Umbilical cord (tissue), 2 donors: Measurements from ENCODE around the gene ZSCAN22. TPM values are rescaled to one million over a fixed set of nuclear protein-coding genes. Genes with fewer than 3 reads are reported as not detected.
"Not testable (repeated sequence)": the region's sequence is repeated elsewhere in the genome, so short reads cannot be mapped to it uniquely, and the experiment has no call there.

Experiments used
- DNase-seq: peaks from one replicate; pipeline ENCODE4 v3.0.0-alpha.2; 2015; ENCODE audit warnings: low spot score
- total RNA-seq: library from RNA; depleted of rRNA; stranded (reverse); fragments of >200 nt; gene quantifications from one replicate; pipeline ENCODE4 v1.2.3, GENCODE V29; 2014; ENCODE audit warnings: low replicate concordance; ENCODE audit not compliant: insufficient read depth

Gene ZSCAN22
- 2.9 TPM for total RNA-seq

DNA sequence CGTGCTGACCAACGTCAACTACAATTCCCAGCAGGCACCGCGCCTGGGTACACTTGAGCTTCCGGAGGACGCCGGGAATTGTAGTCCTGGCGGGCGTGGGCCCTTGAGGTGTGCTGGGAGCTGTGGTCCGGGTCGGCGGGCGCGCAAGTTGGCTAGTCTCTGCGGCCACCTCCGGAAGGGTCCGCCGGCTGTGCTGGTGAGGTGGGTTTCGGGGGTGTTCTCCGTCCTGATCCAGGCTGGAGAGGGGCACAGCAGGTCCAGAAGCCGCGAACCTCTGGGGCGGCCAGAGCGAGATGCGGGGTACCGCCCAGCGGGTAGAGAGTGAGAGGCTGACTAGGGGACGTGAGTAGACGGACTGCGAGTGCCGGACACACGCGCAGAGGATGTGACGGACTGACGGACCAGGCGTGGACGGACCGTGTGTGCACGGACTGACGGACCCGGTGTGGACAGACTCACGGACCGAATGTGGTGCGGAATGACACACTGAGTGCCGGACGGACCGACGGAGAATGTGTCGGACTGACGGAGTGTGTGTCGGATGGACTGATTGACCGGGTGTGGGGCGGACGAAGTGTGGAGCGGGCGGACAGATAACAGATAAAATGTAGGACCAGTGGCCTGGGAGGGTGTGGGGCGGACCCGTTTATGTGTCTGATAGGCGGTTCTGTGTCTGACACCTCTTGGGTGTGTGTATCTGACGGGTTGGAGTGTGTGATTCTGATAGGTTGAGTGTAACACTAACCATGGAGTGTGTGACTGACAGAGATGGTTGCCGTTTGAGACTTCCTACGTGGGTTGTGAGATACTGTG is at the start of gene ZSCAN22:
ZSCAN22 (plus strand) TSS at position 81 of the 813 bp plus-strand sequence. CDS start 7,809 bp downstream, outside the sequence.
- DNase-seq = peak; percentile 98

DNA sequence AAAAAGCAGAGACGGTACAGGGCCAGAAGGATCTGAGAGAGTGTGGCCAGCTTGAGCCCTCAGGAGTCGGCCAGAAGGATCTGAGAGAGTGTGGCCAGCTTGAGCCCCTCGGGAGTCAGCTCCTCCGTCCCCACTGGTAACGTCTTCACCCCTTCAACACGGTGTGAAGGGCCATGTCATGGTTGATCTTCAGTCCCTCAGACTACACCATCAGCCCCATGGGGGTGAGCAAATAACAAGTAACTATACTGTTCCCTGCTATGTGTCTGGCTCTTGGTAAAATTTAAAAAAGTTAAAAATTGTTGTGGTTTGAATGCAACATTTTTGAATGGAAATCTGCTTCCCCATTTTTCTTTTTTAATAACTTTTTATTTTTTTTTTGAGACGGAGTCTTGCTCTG is 49.6 kb upstream of the ZSCAN22 start:
- DNase-seq = no peak

- DNase-seq = no peak
These were observed 48.9 kb upstream of the ZSCAN22 start for GRCh38 chr19:58277748-58278540.

DNA sequence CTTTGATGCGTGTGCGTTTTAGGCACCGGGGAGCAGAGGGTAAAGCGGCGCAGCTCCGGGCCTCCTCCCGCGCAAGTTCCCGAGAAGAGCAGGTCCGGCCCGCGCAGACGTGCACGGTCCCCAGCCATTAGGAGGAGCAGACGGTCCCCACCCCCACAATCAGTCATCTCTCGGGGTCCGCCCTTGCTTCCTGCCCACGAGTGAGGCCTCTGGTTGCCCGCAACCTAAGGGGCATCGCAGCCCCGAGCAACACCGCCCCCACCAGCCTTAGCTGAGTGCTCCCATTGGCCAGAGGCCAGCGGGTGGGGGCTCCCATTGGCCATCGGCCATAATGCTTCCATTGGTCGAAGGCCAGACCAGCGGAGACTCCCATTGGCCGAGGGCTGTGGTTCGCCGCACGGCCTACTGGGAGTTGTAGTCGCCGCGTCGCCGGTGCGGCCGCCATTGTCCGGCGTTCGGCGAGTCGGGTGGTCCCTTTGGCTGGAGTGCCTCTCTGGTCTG is 48.2 kb upstream of the ZSCAN22 start, which contains the start of gene ZNF8:
ZNF8 (plus strand) TSS at position 415 of the 501 bp plus-strand sequence. CDS start 127 bp downstream, outside the sequence.
- peak; percentile 99 for DNase-seq

GRCh38 chr19:58279042-58279924 is 47.5 kb upstream of the ZSCAN22 start:
- peak; percentile 81 for DNase-seq

GRCh38 chr19:58279925-58280316 is 46.9 kb upstream of the ZSCAN22 start:
- no peak for DNase-seq

GRCh38 chr19:58284199-58284598 is 42.6 kb upstream of the ZSCAN22 start:
- no peak for DNase-seq

DNA sequence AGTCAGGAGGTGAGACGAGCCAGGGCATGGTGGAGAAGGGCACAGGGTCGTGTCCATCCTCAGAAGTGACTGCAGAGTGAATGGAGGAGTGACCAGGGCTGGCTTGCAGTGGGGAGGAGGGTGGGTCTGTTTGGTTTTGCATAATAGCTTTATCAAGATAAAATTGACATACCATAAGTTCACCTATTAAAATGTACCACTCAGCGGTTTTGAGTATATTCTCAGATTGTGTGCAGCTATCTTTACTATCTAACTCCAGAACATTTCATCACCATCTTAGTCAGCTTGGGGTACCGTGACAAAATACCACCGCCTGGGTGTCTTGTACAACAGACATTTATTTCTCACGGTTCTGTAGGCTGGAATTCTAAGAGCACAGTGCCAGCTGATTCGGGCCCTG is 34.9 kb upstream of the ZSCAN22 start:
- DNase-seq = no peak

DNA sequence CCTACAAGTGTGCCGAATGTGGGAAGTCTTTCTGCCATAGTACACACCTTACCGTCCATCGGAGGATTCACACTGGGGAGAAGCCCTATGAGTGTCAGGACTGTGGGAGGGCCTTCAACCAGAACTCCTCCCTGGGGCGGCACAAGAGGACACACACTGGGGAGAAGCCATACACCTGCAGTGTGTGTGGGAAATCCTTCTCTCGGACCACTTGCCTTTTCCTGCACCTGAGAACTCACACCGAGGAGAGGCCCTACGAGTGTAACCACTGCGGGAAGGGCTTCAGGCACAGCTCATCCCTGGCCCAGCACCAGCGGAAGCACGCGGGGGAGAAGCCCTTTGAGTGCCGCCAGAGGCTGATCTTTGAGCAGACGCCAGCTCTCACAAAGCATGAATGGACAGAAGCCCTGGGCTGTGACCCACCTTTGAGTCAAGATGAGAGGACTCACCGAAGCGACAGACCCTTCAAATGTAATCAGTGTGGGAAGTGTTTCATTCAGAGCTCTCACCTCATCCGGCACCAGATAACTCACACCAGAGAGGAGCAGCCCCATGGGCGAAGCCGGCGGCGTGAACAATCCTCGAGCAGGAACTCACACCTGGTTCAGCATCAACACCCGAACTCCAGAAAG is 31.9 kb upstream of the ZSCAN22 start:
- DNase-seq = no peak

DNA sequence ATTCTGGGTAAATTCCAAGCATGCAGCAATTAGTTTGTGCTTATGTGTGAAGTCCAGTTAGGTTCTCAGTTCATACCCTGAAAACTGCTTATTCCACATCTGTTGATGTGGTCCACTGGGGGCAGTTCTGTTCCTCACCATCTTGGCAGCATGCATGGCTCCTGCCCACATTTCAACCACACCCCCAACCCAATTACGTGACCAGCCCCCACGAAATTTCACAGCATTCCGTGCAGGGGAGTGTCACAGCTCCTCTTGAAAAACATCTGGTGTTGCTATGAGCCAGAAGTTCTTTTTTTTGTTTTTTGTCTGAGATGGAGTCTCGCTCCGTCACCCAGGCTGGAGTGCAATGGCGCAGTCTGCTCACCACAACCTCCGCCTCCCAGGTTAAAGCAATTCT is 30.7 kb upstream of the ZSCAN22 start:
- no peak for DNase-seq

DNA sequence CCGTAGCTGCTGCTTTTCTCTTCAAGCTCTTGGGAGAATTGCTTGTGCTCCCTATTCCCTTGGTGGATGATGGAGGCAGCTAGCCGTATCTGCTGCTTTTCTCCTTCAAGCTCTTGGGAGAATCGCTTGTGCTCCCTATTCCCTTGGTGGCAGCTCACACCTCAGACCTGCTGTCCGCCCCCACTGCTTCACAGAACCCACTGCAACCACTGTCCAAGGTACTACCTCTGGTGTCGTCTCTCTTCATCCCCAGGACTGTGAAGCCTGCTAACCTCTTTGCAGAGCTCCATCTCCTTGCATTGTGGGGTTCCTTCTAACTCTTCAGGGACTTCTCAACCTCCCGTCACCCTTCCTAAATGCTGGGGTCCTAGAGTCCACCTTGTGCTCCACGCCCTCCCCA is 26.2 kb upstream of the ZSCAN22 start:
- DNase-seq = no peak

DNA sequence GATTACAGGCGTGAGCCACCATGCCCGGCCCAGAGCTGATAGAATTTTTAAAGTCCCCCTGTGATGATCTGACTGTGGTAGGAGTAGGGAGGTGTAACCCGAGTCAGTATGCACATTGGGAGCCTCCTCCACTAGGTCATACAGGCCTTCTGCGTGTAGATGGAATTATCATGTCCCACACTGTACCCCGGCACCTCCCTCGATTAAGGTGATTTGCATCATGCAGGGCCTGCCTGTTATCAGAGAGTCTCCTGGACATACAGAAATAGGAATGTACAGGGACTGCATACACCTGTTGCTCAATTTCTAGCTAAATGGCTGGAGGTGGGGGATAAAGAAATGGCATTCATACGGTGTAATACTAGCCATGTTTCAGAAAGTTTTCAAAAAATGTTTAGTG is 22.5 kb upstream of the ZSCAN22 start:
- no peak for DNase-seq

DNA sequence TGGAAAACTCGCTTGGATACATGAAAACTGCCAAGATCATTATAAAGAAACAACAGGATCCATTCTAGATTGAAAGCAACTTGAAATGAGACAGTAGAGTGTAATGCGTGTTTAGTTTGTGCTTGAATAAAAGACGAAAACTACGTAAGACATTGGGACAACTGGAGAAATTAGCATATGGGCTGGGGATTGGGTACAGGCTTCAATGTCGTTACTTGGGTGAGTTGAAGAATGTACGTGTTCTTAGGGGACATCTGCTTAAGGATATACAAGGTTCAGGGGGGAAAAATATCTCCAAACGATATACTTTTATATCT is 22.1 kb upstream of the ZSCAN22 start:
- DNase-seq = no peak

- peak; percentile 99 for DNase-seq
These were observed 21.5 kb upstream of the ZSCAN22 start, which contains the start of gene ERVK3-1 for GRCh38 chr19:58305065-58305931. ERVK3-1 (plus strand) TSS chr19:58305377; CDS start chr19:58312169, 6,792 bp downstream.

DNA sequence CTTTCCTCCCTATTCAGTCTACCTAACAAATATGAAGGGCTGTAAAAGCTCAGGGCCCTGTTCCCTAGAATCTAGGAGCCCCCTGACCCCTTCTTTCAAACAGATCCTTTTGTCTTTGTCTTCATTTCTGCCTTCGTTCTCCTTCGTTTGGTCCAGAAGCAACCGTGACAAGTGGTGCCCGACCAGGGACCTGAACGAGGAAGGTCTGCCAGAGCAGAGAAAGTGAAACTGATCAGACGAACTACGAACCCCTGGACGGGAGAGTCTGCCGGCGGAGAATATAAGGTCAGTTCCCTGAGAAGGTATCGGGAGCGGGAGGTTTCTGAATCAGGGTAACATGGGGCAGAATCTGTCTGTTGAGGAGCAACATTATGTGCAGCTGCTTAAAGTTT is 20.9 kb upstream of the ZSCAN22 start:
- no peak for DNase-seq

- no peak for DNase-seq
These were observed 19.1 kb upstream of the ZSCAN22 start for GRCh38 chr19:58307736-58308135.

DNA sequence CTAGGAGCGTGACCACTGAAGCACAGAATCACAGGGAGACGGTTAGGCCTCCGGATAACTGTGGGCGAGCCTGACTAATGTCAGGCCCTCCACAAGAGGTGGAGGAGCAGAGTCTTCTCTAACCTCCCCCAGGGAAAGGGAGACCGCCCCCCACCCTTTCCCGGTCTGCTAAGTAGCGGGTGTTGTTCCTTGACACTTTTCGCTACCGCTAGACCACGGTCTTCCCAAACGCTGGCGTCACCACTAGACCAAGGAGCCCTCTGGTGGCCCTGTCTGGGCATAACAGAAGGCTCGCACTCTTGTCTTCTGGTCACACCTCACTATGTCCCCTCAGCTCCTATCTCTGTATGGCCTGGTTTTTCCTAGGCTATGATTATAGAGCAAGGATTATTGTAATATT is 16.1 kb upstream of the ZSCAN22 start:
- not testable (repeated sequence) for DNase-seq

DNA sequence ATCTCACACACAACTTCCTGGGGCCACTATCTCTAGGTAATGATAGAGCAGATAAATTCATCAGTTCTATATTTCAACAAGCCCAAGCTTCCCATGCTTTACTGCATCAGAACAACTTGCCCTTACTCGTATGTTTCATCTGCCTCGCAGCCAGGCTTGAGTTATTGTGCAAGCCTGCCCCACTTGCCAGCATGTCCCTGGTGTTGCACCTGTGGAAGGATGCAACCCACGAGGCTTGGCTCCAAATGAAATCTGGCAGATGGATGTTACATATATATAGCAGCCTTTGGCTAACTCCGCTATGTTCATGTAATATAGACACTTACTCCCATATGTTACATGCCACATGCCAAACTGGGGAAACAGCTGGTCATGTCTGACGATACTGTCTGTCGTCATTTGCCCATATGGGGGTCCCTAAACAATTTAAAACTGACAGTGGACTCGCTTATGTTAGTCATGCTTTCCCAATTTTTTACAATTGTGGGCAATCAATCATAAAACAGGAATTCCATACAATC is 15.4 kb upstream of the ZSCAN22 start:
- no peak for DNase-seq

DNA sequence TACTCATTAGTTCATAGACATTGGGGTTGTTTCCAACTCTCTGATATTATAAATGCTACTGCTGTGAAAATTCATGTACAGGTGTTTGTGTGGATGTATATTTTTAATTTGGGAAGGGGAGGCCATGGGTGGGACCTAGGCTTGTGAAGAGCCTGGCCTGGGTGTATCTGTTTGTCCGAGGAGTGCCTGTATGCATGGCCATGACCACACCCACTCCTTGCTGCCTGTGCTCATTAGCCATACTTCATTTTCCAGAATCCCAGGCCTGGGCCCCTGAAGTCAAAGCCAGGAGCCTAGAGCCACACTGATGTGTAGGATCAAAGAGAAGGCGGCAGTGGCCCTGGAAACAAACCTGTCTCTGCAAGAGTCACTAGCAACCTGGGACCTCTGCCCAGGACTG is 11.2 kb upstream of the ZSCAN22 start:
- DNase-seq = no peak
